Right ventricle myocardium superior (tissue), 1 donor: ENCODE results near the gene TMEM255A. TPM values are rescaled to one million over a fixed set of nuclear protein-coding genes. Genes with fewer than 3 reads are reported as not detected.
"Not testable (repeated sequence)": the region's sequence is repeated elsewhere in the genome, so short reads cannot be mapped to it uniquely, and the experiment has no call there.

Experiments
- ATAC-seq: fragments of 200-7000 bp; cut with Tn5 transposase; one replicate; pipeline ENCODE4 v1.9.1; 2020; ENCODE audit warnings: mild to moderate bottlenecking; ENCODE audit not compliant: poor library complexity
- DNase-seq: peaks from one replicate; pipeline ENCODE4 v3.0.0-alpha.2; 2020
- intact Hi-C: fragments of 100-400 bp; cut with DNase I; formaldehyde crosslinking; loops from one replicate; pipeline ENCODE4 v1.11.2; 2022
- long read RNA-seq: library from polyadenylated mRNA; unstranded; transcript quantifications from one replicate; pipeline ENCODE4 v2.0.0, GENCODE V29; 2021
- total RNA-seq: library from RNA; stranded (reverse); fragmentation: NEBNext Ultra II Directional; extraction: Animal tissue kit (Norgen Biotek cat#: 25700); gene quantifications from one replicate; pipeline ENCODE4 v1.2.1, GENCODE V29; 2021
- donor health status: DM: no; HTN: yes; CAD: no; lungs with severe emphysema.

The TMEM255A gene
- total RNA-seq, result 1.1 TPM
- long read RNA-seq, result 0 reads

GRCh38 chrX:120310861-120311726 lies at the start of gene TMEM255A:
Gene TMEM255A, minus strand, starts transcription at chrX:120311461. Its CDS starts 152 bp downstream, at chrX:120311309.
- DNase-seq (peak; percentile 40), ATAC-seq (peak; percentile 61)
- intact Hi-C loops, result no loop called here

- DNase-seq (no peak), ATAC-seq (no peak)
- intact Hi-C loops, result no loop called here
Observed at GRCh38 chrX:120358737-120359456, 47.6 kb upstream of the TMEM255A start.

- ATAC-seq (no peak), DNase-seq (no peak)
- intact Hi-C loops, result no loop called here
Observed at GRCh38 chrX:120357186-120357585, 45.9 kb upstream of the TMEM255A start.

GRCh38 chrX:120356084-120356483 lies 44.8 kb upstream of the TMEM255A start:
- intact Hi-C loops, result no loop called here
- ATAC-seq (no peak), DNase-seq (no peak)

GRCh38 chrX:120350450-120351138 lies 39.3 kb upstream of the TMEM255A start:
- ATAC-seq (no peak), DNase-seq (no peak)
- intact Hi-C loops, result no loop called here

GRCh38 chrX:120344566-120344965 lies 33.3 kb upstream of the TMEM255A start:
- intact Hi-C loops, ATAC-seq: not testable (repeated sequence)

GRCh38 chrX:120336899-120337298 lies 25.6 kb upstream of the TMEM255A start:
- intact Hi-C loops, result no loop called here
- ATAC-seq, result no peak

More at GRCh38 chrX:120344566-120344965, 33.3 kb upstream of the TMEM255A start:
- not testable (repeated sequence) for DNase-seq

GRCh38 chrX:120335289-120335688 lies 24.0 kb upstream of the TMEM255A start:
- no peak for DNase-seq
- no peak for ATAC-seq
- intact Hi-C loops, result no loop called here

More at GRCh38 chrX:120336899-120337298, 25.6 kb upstream of the TMEM255A start:
- DNase-seq, result no peak

GRCh38 chrX:120334603-120335002 lies 23.3 kb upstream of the TMEM255A start:
- ATAC-seq (no peak), DNase-seq (no peak)
- intact Hi-C loops, result no loop called here

GRCh38 chrX:120334151-120334550 lies 22.9 kb upstream of the TMEM255A start:
- no peak for DNase-seq
- intact Hi-C loops, result no loop called here
- ATAC-seq, result no peak

GRCh38 chrX:120332394-120332793 lies 21.1 kb upstream of the TMEM255A start:
- DNase-seq, result no peak
- intact Hi-C loops, result no loop called here
- ATAC-seq, result no peak

- no peak for ATAC-seq
- intact Hi-C loops, result no loop called here
Observed at GRCh38 chrX:120331116-120331515, 19.9 kb upstream of the TMEM255A start.

GRCh38 chrX:120321520-120322281 lies 10.4 kb upstream of the TMEM255A start:
- DNase-seq (no peak), ATAC-seq (no peak)
- intact Hi-C loops, result no loop called here

More at GRCh38 chrX:120331116-120331515, 19.9 kb upstream of the TMEM255A start:
- no peak for DNase-seq

GRCh38 chrX:120318411-120318810 lies 7.2 kb upstream of the TMEM255A start:
- DNase-seq (no peak), ATAC-seq (no peak)
- intact Hi-C loops, result no loop called here

GRCh38 chrX:120316587-120317283 lies 5.5 kb upstream of the TMEM255A start:
- no peak for DNase-seq
- intact Hi-C loops, result no loop called here
- no peak for ATAC-seq

- ATAC-seq (no peak), DNase-seq (no peak)
- intact Hi-C loops, result no loop called here
Observed at GRCh38 chrX:120315776-120316175, 4.5 kb upstream of the TMEM255A start.

GRCh38 chrX:120311727-120312063 lies 434 bp upstream of the TMEM255A start:
- ATAC-seq (no peak), DNase-seq (no peak)
- intact Hi-C loops, result no loop called here
